Effector memory CD4-positive, alpha-beta T cell (primary cell): ENCODE measurements around the gene SLC2A14.
"Not testable (repeated sequence)": the region's sequence is repeated elsewhere in the genome, so short reads cannot be mapped to it uniquely, and the experiment has no call there.

Experiments used
- DNase-seq, 3 donors: peaks; one replicate each; pipeline ENCODE4 v3.0.0-alpha.2; 2020
- H3K27ac ChIP-seq: 2 replicates; pipeline ENCODE4 v1.7.0; 2013; ENCODE audit warnings: mild to moderate bottlenecking, low read length, moderate library complexity; ENCODE audit not compliant: insufficient read depth, poor library complexity, severe bottlenecking
- H3K27me3 ChIP-seq: replicated peaks from 2 replicates; pipeline ENCODE4 v1.7.0; 2013; ENCODE audit warnings: mild to moderate bottlenecking, low read length; ENCODE audit not compliant: insufficient read depth, control insufficient read depth, poor library complexity, severe bottlenecking
- H3K36me3 ChIP-seq: 2 replicates; pipeline ENCODE4 v1.7.0; 2013; ENCODE audit warnings: mild to moderate bottlenecking, low read length, moderate library complexity; ENCODE audit not compliant: control insufficient read depth, insufficient read depth
- H3K4me1 ChIP-seq: 2 replicates; pipeline ENCODE4 v1.7.0; 2013; ENCODE audit warnings: low read length, mild to moderate bottlenecking; ENCODE audit not compliant: control insufficient read depth, insufficient read depth, poor library complexity, severe bottlenecking
- H3K4me3 ChIP-seq: 2 replicates; pipeline ENCODE4 v1.7.0; 2013; ENCODE audit warnings: low read length, low read depth, mild to moderate bottlenecking; ENCODE audit not compliant: insufficient read depth, poor library complexity, severe bottlenecking
- H3K9me3 ChIP-seq: 2 replicates; pipeline ENCODE4 v1.7.0; 2013; ENCODE audit warnings: mild to moderate bottlenecking, low read length, moderate library complexity; ENCODE audit not compliant: control insufficient read depth
- total RNA-seq, 3 donors: gene quantifications; one replicate each; lab custom pipeline; 2026; lab: John Stamatoyannopoulos, UW

SLC2A14 gene
- 3.9 to 15.4 (median 13.7) reads per million in 3 donors for total RNA-seq

DNA sequence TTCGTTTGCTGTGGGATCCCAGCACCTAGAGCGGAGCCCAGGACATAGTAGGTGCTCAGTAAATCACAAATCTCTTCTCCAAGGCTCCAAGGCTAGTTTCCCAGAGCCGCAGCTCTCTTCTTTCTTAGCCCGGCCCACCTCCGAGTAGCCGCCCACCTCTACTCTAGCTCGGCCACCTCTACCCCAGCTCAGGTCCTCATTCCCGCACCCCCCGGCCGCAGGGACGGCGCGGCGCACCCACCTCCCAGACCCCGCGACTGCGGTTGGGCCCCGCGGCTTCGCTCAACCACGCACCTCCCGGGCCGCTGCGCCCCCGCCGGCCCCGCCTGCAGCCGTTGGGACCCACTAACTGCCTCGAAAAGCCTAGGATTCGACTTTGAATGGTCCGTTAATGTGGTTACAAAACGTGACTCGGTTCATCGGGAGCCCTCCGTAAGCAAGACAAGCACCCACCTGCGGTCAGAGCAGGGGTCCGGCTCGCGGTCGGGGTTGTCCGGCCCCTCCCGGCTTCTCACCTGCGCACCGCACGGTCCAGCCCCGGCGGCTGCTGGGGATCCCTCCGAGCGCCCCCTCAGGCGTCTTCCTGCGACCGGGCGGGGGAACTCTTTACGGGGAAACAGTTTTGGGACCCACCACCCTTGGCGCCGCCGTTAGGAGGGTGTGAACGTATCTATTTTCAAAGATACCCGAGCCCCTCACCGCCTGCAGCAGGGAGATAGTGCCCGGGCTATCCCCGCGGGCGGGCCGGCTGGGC, at the start of gene SLC2A14:
SLC2A14 (minus strand) TSS at position 350 of the 754 bp plus-strand sequence. CDS start 3,035 bp downstream, outside the sequence.
- Histone ChIP-seq H3K27me3 (no peaks in the 10 kb centered on the region), H3K27ac (no peak within 1 kb of the TSS), H3K4me3 (no peak within 1 kb of the TSS), H3K9me3 (no peaks in the 10 kb centered on the region), H3K4me1 (peaks cover 3% of the 10 kb centered on the region), H3K36me3 (no peaks in the 10 kb centered on the region)
- DNase-seq: no peak

DNA sequence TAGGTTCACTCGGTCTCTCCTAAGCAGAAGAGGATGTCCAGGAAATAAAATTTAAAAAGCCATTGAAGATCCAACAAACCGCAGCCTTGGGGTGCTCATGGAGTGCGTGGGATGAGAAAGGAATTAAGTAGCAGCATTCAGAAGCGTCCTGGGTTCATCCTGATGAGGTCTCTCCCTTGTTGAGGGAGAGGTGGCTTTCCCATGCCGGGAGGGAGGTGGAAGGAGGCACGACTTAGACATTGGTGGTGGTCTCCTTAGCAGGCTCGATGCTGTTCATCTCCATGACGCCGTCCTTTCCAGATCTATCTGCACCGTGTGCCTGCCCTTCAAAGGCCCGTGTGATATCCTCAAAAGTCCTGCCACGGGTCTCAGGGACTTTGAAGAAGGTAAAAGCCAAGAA, 48.5 kb upstream of the SLC2A14 start:
- not testable (repeated sequence) for DNase-seq, H3K27me3 ChIP-seq, H3K9me3 ChIP-seq, H3K4me3 ChIP-seq, H3K27ac ChIP-seq, H3K4me1 ChIP-seq
- H3K36me3 ChIP-seq: peaks cover 72% of the 10 kb centered on the region

DNA sequence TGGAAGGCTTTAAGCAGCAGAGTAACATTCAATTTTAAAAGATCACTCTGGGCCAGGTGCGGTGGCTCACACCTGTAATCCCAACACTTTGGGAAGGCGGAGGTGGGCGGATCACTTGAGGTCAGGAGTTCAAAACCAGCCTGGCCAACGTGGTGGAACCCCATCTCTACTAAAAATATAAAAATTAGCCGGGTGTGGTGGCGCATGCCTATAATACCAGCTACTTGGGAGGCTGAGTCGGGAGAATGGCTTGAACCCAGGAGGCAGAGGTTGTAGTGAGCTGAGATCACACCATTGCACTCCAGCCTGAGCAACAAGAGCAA, 45.5 kb upstream of the SLC2A14 start:
- not testable (repeated sequence) for H3K4me1 ChIP-seq, H3K27me3 ChIP-seq, DNase-seq, H3K27ac ChIP-seq, H3K4me3 ChIP-seq, H3K9me3 ChIP-seq
- H3K36me3 ChIP-seq: peaks cover 52% of the 10 kb centered on the region

DNA sequence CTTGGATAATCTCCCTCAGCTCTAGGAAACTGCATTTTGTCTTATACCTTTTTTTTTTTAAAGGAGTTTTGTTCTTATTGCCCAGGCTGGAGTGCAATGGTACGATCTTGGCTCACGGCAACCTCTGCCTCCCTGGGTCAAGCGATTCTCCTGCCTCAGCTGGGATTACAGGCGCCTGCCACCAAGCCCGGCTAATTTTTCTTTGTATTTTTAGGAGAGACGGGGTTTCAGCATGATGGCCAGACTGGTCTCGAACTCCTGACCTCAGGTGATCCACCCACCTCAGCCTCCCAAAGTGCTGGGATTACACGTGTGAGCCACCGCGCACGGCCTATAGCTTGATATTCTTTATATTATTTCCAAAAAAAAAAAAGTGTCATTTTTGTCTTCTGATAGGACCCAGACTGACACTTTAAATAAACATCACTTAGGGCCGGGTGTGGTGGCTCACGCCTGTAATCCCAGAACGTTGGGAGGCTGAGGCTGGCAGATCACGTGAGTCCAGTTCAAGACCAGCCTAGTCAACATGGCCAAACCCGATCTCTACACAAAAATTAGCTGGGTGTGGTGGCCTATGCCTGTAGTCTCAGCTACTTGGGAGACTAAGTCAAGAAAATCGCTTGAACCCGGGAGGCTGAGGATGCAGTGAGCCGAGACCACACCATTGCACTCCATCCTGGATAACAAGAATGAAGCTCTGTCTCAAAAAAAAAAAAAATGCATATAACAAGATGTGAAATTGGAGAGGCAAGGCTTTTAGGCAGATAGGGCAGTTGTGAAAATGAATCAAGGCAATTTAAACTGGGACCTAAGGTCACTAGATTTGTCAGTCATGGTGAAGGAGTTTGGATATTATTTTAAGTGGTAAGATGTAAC, 44.9 kb upstream of the SLC2A14 start:
- no peak overlapping the region for H3K27ac ChIP-seq
- no peaks in the 10 kb centered on the region for H3K9me3 ChIP-seq
- no peak for DNase-seq
- H3K4me3 ChIP-seq: no peak overlapping the region
- no peaks in the 10 kb centered on the region for H3K27me3 ChIP-seq
- H3K36me3 ChIP-seq: peaks cover 46% of the 10 kb centered on the region
- no peaks in the 10 kb centered on the region for H3K4me1 ChIP-seq

DNA sequence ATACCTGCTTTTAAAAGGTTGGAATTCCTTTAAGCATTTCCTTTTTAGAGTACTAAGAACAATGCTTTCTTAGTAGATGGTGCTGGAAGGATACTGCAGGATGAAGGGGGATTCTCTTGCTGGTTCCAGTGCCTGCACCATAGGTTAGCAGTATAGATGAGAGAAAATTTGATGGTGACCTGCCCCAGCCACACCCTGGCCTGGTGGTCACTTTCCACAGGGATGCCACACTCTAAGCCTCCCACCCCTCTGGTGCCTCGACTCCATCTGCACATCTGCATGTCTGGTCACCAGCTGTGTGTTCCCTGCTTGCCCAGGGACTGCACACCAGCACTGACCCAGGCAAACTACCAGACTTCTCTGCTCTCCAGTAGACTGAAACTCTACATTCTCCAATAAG, 44.2 kb upstream of the SLC2A14 start:
- no peaks in the 10 kb centered on the region for H3K27me3 ChIP-seq
- H3K9me3 ChIP-seq: no peaks in the 10 kb centered on the region
- no peak for DNase-seq
- peaks cover 39% of the 10 kb centered on the region for H3K36me3 ChIP-seq
- H3K27ac ChIP-seq: no peak overlapping the region
- no peak overlapping the region for H3K4me3 ChIP-seq
- H3K4me1 ChIP-seq: no peaks in the 10 kb centered on the region

DNA sequence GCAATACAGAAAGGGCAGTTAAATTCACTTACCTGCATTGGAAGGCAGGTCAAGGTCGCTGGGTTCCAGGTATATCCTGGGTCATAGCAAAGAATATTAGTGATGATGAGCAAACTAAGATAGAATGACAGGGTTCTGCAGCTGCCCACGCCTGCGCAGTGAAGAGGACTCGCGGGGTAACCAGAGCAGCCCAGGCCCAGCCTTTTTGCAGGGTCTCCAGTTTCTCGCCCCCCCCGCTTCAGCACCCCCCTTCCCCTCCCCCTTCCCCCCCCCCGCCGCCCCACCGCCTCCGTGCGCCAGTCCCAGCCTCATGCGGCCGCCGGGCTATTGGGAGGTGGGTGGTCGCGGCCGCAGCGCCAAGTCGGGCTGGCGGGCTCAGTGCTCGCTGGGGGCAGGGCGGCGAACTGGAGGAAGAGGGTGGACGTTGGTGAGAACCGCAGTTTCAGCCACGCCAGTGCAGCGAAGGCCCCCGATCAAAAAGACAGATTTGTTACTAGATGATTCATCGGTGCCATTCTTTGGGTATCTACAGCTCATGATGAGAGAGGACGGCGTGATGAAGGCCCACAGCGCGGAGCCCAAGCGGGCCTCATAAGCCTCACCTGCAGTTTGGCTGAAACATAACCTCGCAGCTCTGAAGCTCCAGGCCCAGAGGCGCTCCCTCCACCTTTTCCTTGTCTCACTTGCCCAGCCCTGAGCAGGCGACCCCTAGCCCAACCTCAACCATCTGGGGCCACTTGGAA, 43.1 kb upstream of the SLC2A14 start:
- Histone ChIP-seq H3K9me3 (no peaks in the 10 kb centered on the region), H3K4me1 (no peaks in the 10 kb centered on the region), H3K27ac (no peak overlapping the region), H3K27me3 (no peaks in the 10 kb centered on the region), H3K4me3 (no peak overlapping the region), H3K36me3 (peaks cover 28% of the 10 kb centered on the region)
- DNase-seq: no peak

DNA sequence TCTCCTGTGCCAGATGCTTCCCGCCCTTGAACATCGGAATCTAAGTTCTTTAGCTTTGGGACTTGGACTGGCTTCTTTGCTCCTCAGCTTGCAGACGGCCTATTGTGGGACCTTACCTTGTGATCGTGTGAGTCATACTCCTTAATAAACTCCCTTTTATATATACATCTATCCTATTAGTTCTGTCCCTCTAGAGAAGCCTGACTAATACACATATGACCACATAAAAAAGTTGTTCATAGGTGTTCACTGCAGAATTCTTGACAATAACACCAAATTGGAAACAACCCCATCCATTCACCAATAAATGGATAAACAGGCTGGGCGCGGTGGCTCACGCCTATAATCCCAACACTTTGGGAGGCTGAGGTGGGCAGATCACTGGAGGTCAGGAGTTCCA, 37.4 kb upstream of the SLC2A14 start:
- H3K36me3 ChIP-seq, H3K27me3 ChIP-seq, H3K9me3 ChIP-seq, H3K4me1 ChIP-seq, DNase-seq, H3K4me3 ChIP-seq, H3K27ac ChIP-seq: not testable (repeated sequence)

DNA sequence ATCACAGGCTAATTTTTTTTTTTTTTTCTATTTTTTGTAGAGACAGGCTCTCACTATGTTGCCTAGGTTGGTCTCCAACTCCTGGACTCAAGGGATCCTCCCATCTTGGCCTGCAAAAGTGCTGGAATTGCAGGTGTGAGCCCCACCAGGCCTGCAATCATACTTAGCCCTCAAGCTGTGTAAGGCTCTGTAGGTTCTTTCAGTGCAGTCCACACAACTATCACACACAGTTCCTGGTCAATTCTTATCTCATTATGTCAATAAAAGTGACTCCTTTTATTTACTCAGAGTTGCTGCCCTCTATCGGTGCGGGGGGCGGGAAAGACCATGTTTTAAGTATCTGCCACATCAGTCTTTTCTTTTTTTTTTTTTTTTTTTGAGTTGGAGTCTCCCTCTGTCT, 34.3 kb upstream of the SLC2A14 start:
- H3K27me3 ChIP-seq: no peaks in the 10 kb centered on the region
- H3K9me3 ChIP-seq: no peaks in the 10 kb centered on the region
- no peak overlapping the region for H3K4me3 ChIP-seq
- DNase-seq: no peak
- H3K27ac ChIP-seq: no peak overlapping the region
- no peaks in the 10 kb centered on the region for H3K4me1 ChIP-seq
- no peaks in the 10 kb centered on the region for H3K36me3 ChIP-seq

DNA sequence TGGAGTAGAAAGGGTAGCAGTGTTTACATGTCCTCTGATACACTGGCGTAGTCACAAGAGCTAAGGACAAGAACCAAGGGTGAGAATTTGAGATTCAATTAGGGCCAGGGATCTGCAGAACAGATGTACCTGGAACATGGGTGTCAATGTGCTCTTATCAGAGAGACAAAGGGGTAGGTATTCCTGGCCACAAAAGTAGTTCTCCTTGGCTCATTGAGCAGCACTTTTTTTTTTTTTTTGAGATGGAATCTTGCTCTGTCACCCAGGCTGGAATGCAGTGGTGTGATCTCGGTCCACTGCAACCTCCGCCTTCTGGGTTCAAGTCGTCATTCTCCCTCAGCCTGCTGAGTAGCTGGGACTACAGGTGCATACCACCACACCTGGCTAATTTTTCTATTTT, 33.6 kb upstream of the SLC2A14 start:
- H3K27ac ChIP-seq, H3K4me3 ChIP-seq, H3K9me3 ChIP-seq, H3K4me1 ChIP-seq, H3K27me3 ChIP-seq, DNase-seq, H3K36me3 ChIP-seq: not testable (repeated sequence)
